ENCODE results near the gene CCDC28B. TPM values are rescaled to one million over a fixed set of nuclear protein-coding genes. Genes with fewer than 3 reads are reported as not detected.

Gene CCDC28B
- total RNA-seq, 2 experiments from 2014 or later: 28.3 to 53.4 TPM

DNA sequence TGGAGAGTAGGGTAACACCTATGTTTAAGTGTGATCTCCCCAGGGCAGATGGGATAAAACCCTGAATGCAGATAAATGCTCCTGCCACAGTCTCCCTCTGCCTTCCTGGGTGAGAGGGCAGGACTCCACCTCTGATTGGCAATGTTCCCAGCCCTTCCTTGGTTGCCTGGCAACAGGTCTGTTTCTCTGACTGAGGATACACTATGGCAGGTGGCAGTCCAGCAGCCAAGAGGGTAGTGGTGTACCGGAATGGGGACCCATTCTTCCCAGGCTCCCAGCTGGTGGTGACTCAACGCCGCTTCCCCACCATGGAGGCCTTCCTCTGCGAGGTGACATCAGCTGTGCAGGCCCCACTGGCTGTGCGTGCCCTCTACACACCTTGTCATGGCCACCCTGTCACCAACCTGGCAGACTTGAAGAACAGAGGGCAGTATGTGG, 8.5 kb downstream of the CCDC28B start, which contains the start of gene DCDC2B:
TSS of gene DCDC2B (plus strand) at position 199 of the 438 bp plus-strand sequence. CDS start at position 204, 5 bp downstream.
- BruUV-seq (replicated peaks): no TSS peak
- Histone ChIP-seq H3K9me3 (ENCODE audit: low read length) (no peaks in the 10 kb centered on the region), H3K27ac (ENCODE audit: low read depth, low read length, poor library complexity, severe bottlenecking) (no peak within 1 kb of the TSS), H3K36me3 (ENCODE audit: insufficient read depth, low read length) (peaks cover 16% of the 10 kb centered on the region), H2AFZ (ENCODE audit: low read length) (no peak within 1 kb of the TSS), H3K4me1 (ENCODE audit: insufficient read depth, low read length, poor library complexity, severe bottlenecking) (peaks cover 24% of the 10 kb centered on the region), H3K4me2 (ENCODE audit: low read length) (peak within 1 kb of the TSS; percentile 32), H3K4me3 (ENCODE audit: low read depth, low read length, poor library complexity, severe bottlenecking) (no peak within 1 kb of the TSS), H3K9me2 (ENCODE audit: insufficient read depth, low read length) (no peaks in the 10 kb centered on the region), H3K79me2 (ENCODE audit: insufficient read depth, low read depth, low read length) (no peaks in the 10 kb centered on the region), H4K20me1 (ENCODE audit: insufficient read depth, low read length) (no peaks in the 10 kb centered on the region)
- POLR2A ChIA-PET: no interaction called here
- no peak for TF ChIP-seq EZH2phosphoT487 (IDR thresholded peaks at IDR 0.05; ENCODE audit: borderline replicate concordance, low read depth, low read length)
- TF ChIP-seq, protein P1, sequence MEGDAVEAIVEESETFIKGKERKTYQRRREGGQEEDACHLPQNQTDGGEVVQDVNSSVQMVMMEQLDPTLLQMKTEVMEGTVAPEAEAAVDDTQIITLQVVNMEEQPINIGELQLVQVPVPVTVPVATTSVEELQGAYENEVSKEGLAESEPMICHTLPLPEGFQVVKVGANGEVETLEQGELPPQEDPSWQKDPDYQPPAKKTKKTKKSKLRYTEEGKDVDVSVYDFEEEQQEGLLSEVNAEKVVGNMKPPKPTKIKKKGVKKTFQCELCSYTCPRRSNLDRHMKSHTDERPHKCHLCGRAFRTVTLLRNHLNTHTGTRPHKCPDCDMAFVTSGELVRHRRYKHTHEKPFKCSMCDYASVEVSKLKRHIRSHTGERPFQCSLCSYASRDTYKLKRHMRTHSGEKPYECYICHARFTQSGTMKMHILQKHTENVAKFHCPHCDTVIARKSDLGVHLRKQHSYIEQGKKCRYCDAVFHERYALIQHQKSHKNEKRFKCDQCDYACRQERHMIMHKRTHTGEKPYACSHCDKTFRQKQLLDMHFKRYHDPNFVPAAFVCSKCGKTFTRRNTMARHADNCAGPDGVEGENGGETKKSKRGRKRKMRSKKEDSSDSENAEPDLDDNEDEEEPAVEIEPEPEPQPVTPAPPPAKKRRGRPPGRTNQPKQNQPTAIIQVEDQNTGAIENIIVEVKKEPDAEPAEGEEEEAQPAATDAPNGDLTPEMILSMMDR (conservative IDR thresholded peaks at IDR 0.05; ENCODE audit: low read length): no peak
- CTCF ChIA-PET (ENCODE audit: unreplicated experiment): interaction anchor here (0.6 kb wide), 1 partner anchor 42 kb away, joined by 3 read pairs; the partner anchor contains the start of gene LCK
- no peak for DNase-seq (ENCODE audit: low spot score)
- intact Hi-C loops (cut with micrococcal nuclease; ENCODE audit: unreplicated experiment): no loop called here

DNA sequence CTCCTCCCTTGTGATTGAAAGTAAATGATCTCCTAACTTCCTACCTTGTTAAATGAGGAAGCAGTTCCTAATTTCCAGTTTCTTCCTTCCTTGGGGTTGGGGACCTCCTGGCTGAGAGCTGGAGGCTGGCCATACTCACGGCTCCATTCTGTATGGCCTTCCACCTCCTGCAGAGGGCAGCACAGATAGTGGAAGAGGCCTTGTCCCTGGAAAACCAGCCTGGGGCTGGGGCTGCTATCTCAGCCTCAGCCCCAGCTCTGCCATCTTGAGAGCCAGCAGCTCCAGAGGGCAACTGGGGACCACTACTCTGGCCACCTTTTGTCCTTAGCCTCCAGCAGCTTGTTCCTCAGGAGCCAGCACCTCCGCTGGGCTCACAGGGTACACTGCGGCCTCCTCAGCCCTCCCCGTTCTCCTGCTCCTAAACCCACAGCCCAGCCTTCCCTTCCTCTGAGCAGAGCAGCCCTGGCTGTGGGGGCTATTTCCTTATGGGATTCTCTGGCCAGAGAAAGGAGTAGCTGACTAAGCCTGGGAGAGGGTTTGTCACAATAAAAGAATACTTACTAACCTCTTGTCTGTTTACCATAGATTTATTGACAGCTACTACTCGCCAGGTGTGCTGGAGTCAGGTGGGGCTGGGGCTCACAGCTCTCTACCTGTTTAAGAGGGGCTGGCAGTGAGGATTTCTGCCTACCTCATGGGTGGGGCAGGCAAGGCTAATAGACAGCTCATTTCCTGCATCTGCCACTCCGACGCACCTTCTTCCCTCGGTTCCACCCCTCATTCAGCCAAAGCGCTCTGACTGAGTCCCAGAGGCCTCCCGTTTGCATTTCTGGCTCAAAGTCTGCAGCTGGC, 15.5 kb downstream of the CCDC28B start:
- no TSS peak for BruUV-seq (replicated peaks)
- Histone ChIP-seq H3K9me2 (ENCODE audit: insufficient read depth, low read length) (no peaks in the 10 kb centered on the region), H3K9me3 (ENCODE audit: low read length) (no peaks in the 10 kb centered on the region), H3K27ac (ENCODE audit: low read depth, low read length, poor library complexity, severe bottlenecking) (no peak overlapping the region), H3K4me1 (ENCODE audit: insufficient read depth, low read length, poor library complexity, severe bottlenecking) (peaks cover 11% of the 10 kb centered on the region), H3K36me3 (ENCODE audit: insufficient read depth, low read length) (no peaks in the 10 kb centered on the region; the same call in 1 of the 2 replicates), H4K20me1 (ENCODE audit: insufficient read depth, low read length) (no peaks in the 10 kb centered on the region), H2AFZ (ENCODE audit: low read length) (no peak overlapping the region), H3K4me3 (ENCODE audit: low read depth, low read length, poor library complexity, severe bottlenecking) (no peak overlapping the region), H3K4me2 (ENCODE audit: low read length) (no peak overlapping the region), H3K79me2 (ENCODE audit: insufficient read depth, low read depth, low read length) (no peaks in the 10 kb centered on the region)
- POLR2A ChIA-PET: interaction anchor here (0.7 to 1.8 kb wide), 8 partner anchors 10 to 179 kb away, joined by 3 to 10 read pairs (median 6); partner anchors contain the start of genes BSDC1 and IQCC
- TF ChIP-seq EZH2phosphoT487 (IDR thresholded peaks at IDR 0.05; ENCODE audit: borderline replicate concordance, low read depth, low read length): no peak
- TF ChIP-seq, protein P1 (conservative IDR thresholded peaks at IDR 0.05; ENCODE audit: low read length): peak; percentile 95
- CTCF ChIA-PET (ENCODE audit: unreplicated experiment): interaction anchor here (1.0 to 2.1 kb wide), 6 partner anchors 10 to 154 kb away, joined by 4 to 10 read pairs (median 7); partner anchors contain the start of genes IQCC and LCK
- intact Hi-C loops (cut with micrococcal nuclease; ENCODE audit: unreplicated experiment): loop anchor here (1.0 to 2.0 kb wide), 5 partner anchors 33 to 198 kb away; no protein-coding TSS in a partner anchor
- peak; percentile 81 for DNase-seq (ENCODE audit: low spot score)
